ENCODE measurements around the gene CD4. TPM values are rescaled to one million over a fixed set of nuclear protein-coding genes. Genes with fewer than 3 reads are reported as not detected.

The CD4 gene
- total RNA-seq, 2 experiments from 2014 or later, result not detected

- intact Hi-C loops (cut with micrococcal nuclease; ENCODE audit: unreplicated experiment), result no loop called here
- CTCF ChIA-PET (ENCODE audit: unreplicated experiment), result no interaction called here
- Histone ChIP-seq H2AFZ (ENCODE audit: low read length) (no peak overlapping the region), H3K4me3 (ENCODE audit: low read depth, low read length, poor library complexity, severe bottlenecking) (no peak overlapping the region), H3K36me3 (ENCODE audit: insufficient read depth, low read length) (no peaks in the 10 kb centered on the region), H3K27ac (ENCODE audit: low read depth, low read length, poor library complexity, severe bottlenecking) (no peak overlapping the region), H3K79me2 (ENCODE audit: insufficient read depth, low read depth, low read length) (no peaks in the 10 kb centered on the region), H4K20me1 (ENCODE audit: insufficient read depth, low read length) (no peaks in the 10 kb centered on the region), H3K9me2 (ENCODE audit: insufficient read depth, low read length) (no peaks in the 10 kb centered on the region), H3K9me3 (ENCODE audit: low read length) (no peaks in the 10 kb centered on the region), H3K4me1 (ENCODE audit: insufficient read depth, low read length, poor library complexity, severe bottlenecking) (peaks cover 26% of the 10 kb centered on the region), H3K4me2 (ENCODE audit: low read length) (no peak overlapping the region)
- no TSS peak for BruUV-seq (replicated peaks)
- POLR2A ChIA-PET, result interaction anchor here (0.9 kb wide), 1 partner anchor 9 kb away, joined by 5 read pairs; no protein-coding TSS in a partner anchor
- no peak for DNase-seq (ENCODE audit: low spot score)
- TF ChIP-seq, protein P1, sequence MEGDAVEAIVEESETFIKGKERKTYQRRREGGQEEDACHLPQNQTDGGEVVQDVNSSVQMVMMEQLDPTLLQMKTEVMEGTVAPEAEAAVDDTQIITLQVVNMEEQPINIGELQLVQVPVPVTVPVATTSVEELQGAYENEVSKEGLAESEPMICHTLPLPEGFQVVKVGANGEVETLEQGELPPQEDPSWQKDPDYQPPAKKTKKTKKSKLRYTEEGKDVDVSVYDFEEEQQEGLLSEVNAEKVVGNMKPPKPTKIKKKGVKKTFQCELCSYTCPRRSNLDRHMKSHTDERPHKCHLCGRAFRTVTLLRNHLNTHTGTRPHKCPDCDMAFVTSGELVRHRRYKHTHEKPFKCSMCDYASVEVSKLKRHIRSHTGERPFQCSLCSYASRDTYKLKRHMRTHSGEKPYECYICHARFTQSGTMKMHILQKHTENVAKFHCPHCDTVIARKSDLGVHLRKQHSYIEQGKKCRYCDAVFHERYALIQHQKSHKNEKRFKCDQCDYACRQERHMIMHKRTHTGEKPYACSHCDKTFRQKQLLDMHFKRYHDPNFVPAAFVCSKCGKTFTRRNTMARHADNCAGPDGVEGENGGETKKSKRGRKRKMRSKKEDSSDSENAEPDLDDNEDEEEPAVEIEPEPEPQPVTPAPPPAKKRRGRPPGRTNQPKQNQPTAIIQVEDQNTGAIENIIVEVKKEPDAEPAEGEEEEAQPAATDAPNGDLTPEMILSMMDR (conservative IDR thresholded peaks at IDR 0.05; ENCODE audit: low read length), result no peak
- no peak for TF ChIP-seq EZH2phosphoT487 (IDR thresholded peaks at IDR 0.05; ENCODE audit: borderline replicate concordance, low read depth, low read length)
Measured at GRCh38 chr12:6832125-6832524, 42.8 kb downstream of the CD4 start.

DNA sequence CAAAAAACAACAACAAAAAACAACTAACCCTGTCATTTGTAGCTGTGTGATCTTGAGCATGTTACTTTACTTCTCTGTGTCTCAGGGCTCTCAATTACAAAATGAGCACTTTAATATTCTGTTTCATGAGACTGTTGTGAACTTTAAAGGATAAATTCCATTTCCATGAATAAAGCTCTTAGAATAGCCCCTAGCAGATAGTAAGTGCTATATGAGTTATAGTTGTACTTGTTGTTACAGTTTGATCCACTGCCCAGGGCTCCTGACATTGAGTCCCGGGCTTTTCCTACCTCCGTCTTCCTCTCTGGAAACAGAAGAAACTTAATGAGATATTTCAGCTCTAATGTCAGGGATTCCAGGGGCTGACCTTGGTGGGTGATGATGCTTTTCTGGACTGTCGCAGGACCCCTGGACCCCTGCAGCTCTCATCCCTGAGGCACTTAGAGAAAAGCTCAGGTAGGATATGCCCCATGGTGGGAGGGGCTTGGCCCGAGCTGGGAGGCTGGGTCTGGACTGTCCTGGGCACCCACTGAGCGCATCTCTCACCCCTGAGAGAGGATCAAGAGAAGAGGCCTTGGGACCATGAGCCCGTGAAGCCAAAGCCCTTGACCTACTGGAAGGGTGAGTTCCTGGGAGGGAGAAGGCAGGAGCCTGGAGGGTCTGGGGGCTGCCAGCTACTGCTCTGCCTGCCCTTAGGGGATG is 44.0 kb downstream of the CD4 start:
- CTCF ChIA-PET (ENCODE audit: unreplicated experiment), result interaction anchor here (1.2 kb wide), 1 partner anchor 18 kb away, joined by 5 read pairs; the partner anchor contains the start of genes CDCA3 and USP5
- Histone ChIP-seq H3K79me2 (ENCODE audit: insufficient read depth, low read depth, low read length) (no peaks in the 10 kb centered on the region), H3K9me3 (ENCODE audit: low read length) (no peaks in the 10 kb centered on the region), H3K9me2 (ENCODE audit: insufficient read depth, low read length) (no peaks in the 10 kb centered on the region), H3K4me2 (ENCODE audit: low read length) (no peak overlapping the region), H4K20me1 (ENCODE audit: insufficient read depth, low read length) (no peaks in the 10 kb centered on the region), H3K4me3 (ENCODE audit: low read depth, low read length, poor library complexity, severe bottlenecking) (no peak overlapping the region), H3K36me3 (ENCODE audit: insufficient read depth, low read length) (no peaks in the 10 kb centered on the region), H3K27ac (ENCODE audit: low read depth, low read length, poor library complexity, severe bottlenecking) (no peak overlapping the region), H3K4me1 (ENCODE audit: insufficient read depth, low read length, poor library complexity, severe bottlenecking) (peaks cover 22% of the 10 kb centered on the region), H2AFZ (ENCODE audit: low read length) (no peak overlapping the region)
- intact Hi-C loops (cut with micrococcal nuclease; ENCODE audit: unreplicated experiment), result no loop called here
- TF ChIP-seq, protein P1 (conservative IDR thresholded peaks at IDR 0.05; ENCODE audit: low read length), result no peak
- no peak for TF ChIP-seq EZH2phosphoT487 (IDR thresholded peaks at IDR 0.05; ENCODE audit: borderline replicate concordance, low read depth, low read length)
- POLR2A ChIA-PET, result interaction anchor here (0.6 to 2.0 kb wide), 2 partner anchors 81 to 170 kb away, joined by 4 to 7 read pairs; partner anchors contain the start of gene MLF2
- DNase-seq (ENCODE audit: low spot score), result no peak
- no TSS peak for BruUV-seq (replicated peaks)

- TF ChIP-seq EZH2phosphoT487 (IDR thresholded peaks at IDR 0.05; ENCODE audit: borderline replicate concordance, low read depth, low read length), result no peak
- TF ChIP-seq, protein P1 (conservative IDR thresholded peaks at IDR 0.05; ENCODE audit: low read length), result no peak
- Histone ChIP-seq H3K4me2 (ENCODE audit: low read length) (no peak overlapping the region), H3K27ac (ENCODE audit: low read depth, low read length, poor library complexity, severe bottlenecking) (no peak overlapping the region), H3K79me2 (ENCODE audit: insufficient read depth, low read depth, low read length) (no peaks in the 10 kb centered on the region), H3K9me3 (ENCODE audit: low read length) (no peaks in the 10 kb centered on the region), H2AFZ (ENCODE audit: low read length) (no peak overlapping the region), H4K20me1 (ENCODE audit: insufficient read depth, low read length) (no peaks in the 10 kb centered on the region), H3K4me3 (ENCODE audit: low read depth, low read length, poor library complexity, severe bottlenecking) (no peak overlapping the region), H3K4me1 (ENCODE audit: insufficient read depth, low read length, poor library complexity, severe bottlenecking) (peaks cover 23% of the 10 kb centered on the region), H3K36me3 (ENCODE audit: insufficient read depth, low read length) (no peaks in the 10 kb centered on the region), H3K9me2 (ENCODE audit: insufficient read depth, low read length) (no peaks in the 10 kb centered on the region)
- no TSS peak for BruUV-seq (replicated peaks)
- ChIA-PET POLR2A (interaction anchor here (0.6 to 2.0 kb wide), 3 partner anchors 16 to 303 kb away, joined by 3 to 7 read pairs (median 3); partner anchors contain the start of gene MLF2), CTCF (ENCODE audit: unreplicated experiment) (interaction anchor here (0.6 kb wide), 2 partner anchors 13 to 35 kb away, joined by 3 read pairs; partner anchors contain the start of gene GPR162)
- intact Hi-C loops (cut with micrococcal nuclease; ENCODE audit: unreplicated experiment), result no loop called here
- DNase-seq (ENCODE audit: low spot score), result no peak
Measured at GRCh38 chr12:6834254-6834653, 44.9 kb downstream of the CD4 start.

Data from OCI-LY7 (cell line).